GM18907 (cell line): ENCODE data around the gene PLXNA4.

Experiments
- ATAC-seq: cut with Tn5 transposase; IDR thresholded peaks from one replicate; pipeline ENCODE4 v1.9.1; 2021; ENCODE audit warnings: mild to moderate bottlenecking, moderate library complexity; ENCODE audit not compliant: unreplicated experiment

The PLXNA4 gene

DNA sequence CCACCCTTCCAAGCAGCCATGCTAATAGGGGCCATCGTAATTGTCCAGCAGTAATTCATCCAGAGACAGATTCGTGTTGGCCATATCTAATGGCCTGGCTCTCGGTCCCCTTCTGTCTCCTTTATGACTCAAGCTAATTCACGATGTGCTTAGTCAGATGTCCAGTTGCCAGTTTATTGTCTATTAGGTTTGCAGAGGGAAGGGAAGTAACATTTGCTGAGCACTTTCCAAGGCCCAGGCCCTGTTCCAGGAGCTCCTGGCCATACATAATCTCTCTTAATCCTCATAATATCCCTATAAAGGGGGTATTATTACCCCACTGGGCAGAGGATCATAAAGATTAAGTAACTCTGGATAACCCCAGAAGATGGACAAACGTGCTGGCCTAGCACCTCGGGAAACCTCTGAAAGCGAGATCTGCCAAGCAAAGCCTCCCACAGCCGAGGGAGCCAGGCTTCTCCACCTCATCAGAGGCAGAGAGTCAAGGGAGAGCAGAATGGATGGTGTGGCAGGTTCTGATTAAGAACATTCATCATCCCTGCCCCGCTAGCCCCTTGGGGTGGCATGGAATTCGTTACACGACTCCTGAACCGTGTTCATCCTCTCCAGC, 153.7 kb downstream of the PLXNA4 start:
- no peak for ATAC-seq

DNA sequence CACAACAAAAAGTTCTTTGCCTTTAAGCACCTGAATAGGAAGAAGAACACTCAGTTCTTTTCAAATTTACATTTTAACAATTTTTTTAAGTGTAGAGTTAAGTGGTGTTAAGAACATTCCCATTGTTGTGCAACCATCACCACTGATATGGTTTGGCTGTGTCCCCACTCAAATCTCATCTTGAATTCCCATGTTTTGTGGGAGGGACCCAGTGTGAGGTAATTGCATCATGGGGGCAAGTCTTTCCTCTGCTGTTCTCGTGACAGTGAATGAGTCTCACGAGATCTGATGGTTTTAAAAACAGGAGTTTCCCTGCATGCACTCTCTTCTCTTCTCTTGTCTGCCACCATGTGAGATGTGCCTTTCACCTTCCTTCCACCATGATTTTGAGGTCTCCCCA, 155.7 kb downstream of the PLXNA4 start:
- ATAC-seq, result no peak

DNA sequence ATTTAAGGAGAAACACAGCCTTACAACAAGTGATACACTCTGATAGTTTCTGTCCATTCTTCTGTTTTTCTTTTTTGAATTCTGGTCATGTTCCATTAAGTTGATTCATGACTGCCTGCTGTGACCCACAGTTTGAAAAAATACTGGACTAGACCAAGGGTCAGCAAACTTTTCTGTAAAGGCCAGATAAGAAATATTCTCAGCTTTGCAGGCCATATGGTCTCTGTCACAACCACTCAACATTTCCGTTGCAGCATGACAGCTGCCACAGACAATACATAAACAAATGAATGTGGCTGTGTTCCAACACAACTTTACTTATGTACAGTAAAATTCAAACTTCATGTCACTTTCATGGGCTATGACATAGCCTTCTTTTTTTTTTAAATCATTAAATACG, 156.7 kb downstream of the PLXNA4 start:
- no peak for ATAC-seq

DNA sequence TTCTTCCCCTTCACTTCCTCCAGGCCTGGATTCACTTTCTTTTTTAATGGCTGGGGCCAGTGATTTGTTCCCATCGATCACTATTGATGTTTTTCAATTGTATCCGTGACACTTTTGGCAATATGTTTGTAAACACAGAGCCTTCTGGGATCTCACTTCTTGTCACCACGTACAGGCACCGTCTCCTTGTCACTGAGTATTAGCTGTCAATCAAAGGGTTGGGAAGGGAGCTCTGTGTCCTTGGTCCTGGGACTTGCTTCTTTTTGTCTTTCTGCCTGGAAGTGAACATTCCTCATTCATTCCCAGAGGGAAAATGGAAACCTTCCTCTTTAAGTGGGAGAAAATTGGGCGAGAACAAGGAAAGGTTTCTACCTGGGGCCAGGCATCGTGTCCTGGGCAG, 157.4 kb downstream of the PLXNA4 start:
- ATAC-seq, result no peak

DNA sequence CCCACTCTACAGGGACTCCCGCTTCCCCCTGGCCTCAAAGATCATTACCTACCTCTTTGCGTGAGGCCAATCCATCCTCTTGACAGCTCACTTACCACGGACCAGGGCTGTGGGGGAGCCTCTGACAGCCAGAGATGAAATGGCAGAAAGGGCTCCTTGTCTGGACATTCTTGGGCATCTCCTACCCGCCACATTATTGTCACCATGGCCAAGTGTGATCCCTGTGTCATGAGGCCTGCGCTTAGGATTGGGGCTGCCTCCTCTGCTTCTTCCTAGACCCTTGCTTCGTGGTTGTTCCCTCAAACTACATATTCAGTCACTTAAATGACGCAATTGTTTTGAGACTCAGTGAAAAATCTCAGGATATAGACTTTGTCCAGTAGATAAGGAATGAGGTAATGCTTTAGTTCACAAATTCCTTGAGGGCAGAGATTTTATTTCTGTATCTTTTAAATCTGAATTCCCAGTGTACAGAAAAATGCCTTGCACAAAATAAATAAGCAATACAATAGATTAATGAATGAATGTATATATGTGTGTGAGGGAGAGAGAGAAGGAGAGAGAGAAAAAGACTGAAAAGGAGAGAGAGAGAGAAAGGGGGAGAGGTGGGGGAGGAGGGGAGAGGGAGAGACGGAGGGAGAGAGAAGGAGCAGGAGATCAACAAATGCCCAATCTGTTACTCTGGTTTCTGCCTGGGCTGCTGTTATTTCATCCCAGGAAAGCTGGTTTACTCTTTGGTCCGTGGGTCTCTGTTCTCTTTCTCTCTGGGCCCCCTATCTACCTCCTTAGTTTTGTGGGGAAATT, 159.0 kb downstream of the PLXNA4 start:
- ATAC-seq, result no peak

GRCh38 chr7:132416395-132416794, 159.9 kb downstream of the PLXNA4 start:
- no peak for ATAC-seq

DNA sequence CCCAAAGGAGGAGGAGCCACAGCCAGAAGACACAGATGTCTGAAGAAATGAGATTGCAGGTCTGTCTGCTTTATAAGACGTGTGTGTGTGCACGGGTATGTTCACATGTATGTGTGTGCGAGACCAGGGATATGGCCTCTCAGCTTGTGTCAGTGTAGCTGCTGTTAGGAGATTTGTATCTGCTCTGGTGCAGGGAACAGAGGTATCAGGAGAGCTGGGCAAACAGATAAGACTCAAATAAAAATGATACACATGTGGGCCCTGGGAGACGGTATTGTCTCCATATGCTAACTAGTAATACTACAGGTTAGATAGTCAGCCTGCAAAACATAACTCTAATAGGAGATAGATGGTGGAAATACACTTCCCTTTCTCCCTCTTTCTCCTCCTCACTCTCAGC, 161.0 kb downstream of the PLXNA4 start:
- no peak for ATAC-seq

GRCh38 chr7:132414857-132415256, 161.4 kb downstream of the PLXNA4 start:
- ATAC-seq, result no peak

DNA sequence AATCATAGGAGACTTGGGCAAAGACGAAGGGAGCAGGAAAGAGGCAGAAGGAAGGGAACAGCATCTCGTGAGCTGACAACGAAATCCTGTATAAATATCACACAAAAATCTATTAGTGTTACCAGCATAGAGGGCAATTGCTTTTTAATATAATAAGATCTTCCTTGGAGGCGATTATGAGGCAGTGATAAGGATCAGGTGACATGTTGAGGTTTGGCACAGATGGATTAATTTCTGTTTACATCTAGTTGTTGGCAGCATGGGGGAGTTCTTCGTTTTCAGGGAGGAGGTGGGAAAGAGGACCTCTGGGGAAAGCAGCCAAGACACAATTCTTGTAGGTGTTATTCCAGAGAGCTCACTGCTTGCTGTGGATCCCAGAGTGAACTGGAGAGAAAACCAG, 163.8 kb downstream of the PLXNA4 start:
- no peak for ATAC-seq

DNA sequence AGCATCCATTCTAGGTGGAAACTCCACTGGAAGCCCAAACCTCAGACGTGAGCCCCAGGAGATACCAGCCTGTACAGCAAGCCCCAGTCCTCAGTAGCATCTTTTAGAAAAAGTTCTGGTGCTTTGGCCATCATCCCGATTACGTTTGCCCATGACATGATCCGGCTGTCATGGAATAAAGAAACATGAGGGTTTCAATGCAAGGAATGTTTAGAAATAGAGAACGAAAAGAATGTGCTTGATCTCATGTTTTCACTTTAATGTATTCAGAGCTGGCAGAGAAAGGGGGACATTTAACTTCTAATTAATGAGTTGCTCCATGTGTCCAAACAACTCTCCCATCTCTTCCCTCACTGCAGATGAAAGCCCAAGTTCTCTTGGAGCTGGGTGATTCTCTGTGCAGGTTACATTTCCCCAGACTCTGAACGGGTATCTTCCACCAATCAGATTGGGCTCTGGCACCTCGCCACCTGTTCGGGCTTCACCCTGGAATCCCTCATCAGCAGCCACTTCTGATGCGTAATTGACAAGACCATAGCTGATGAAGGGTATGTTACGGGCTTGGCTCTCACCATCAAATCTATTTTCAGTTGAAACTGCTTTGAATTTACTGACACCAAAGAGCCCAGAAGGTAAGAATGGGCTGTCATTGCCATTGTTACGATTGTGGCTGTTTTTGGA, 165.3 kb downstream of the PLXNA4 start:
- no peak for ATAC-seq

GRCh38 chr7:132410385-132410784, 165.9 kb downstream of the PLXNA4 start:
- no peak for ATAC-seq

GRCh38 chr7:132407764-132408163, 168.5 kb downstream of the PLXNA4 start:
- ATAC-seq, result no peak

DNA sequence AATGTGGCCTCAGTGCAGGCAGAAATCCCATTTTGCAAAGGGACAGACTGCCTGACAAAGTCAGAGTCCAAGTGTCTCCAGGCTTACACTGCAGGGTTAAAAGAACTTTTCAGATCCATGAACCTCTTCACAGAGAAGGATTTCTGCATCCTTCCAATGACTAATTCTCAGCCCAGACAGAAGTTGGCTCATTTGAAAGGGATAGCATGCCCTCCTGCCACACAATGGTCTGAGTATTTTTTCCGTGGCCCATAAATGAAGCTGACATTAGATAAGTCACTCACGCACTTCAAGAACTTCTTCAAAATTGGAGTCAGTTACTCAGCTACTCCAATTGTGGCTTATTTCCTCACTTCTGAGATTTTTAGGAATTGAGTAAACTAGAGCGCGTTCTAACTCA, 170.2 kb downstream of the PLXNA4 start:
- ATAC-seq, result no peak

DNA sequence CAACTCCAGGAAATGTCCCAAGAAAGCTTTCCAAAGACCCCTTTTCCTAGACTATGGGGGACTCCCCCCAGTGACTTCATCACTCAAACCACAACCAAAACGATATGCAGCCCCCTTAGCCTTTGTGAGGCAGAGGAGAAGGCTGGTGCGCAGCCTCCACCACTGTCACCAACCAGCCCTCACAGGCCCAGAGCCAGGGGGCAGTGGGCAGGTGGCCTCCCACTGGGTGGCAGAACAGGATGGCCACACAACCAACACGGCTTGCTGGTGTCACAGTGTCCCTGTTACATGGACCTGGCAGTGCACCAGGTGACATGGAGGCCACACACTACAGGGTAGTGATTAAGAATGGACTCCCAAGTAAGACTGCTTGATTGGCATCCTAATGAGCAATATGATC, 172.0 kb downstream of the PLXNA4 start:
- ATAC-seq, result no peak

GRCh38 chr7:132403465-132404110, 172.7 kb downstream of the PLXNA4 start:
- ATAC-seq, result no peak

DNA sequence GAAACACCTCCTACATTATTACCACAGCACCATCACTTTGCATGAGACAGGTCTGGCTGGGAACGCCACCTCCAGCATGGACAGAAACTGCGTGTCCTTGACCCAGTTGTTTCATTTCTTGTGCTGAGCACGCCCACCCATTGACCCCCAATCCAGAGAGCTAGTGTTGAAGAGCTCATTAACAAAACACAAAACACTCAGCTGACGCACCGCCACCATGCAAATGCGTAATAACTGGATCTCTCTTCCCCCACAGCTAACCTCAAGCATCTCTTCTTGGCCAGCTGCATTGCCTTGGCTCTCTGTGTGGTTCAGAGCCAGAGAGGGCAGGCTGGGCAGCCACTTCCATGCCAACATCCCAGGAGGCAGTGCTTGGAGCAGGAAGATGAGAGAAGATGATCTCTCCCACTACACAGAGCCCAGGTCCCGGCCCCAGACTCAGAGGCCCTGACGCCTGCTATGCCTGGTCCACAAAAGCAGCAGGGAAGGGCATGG, 173.5 kb downstream of the PLXNA4 start:
- no peak for ATAC-seq

- no peak for ATAC-seq
Observed at GRCh38 chr7:132402096-132402495, 174.2 kb downstream of the PLXNA4 start.

DNA sequence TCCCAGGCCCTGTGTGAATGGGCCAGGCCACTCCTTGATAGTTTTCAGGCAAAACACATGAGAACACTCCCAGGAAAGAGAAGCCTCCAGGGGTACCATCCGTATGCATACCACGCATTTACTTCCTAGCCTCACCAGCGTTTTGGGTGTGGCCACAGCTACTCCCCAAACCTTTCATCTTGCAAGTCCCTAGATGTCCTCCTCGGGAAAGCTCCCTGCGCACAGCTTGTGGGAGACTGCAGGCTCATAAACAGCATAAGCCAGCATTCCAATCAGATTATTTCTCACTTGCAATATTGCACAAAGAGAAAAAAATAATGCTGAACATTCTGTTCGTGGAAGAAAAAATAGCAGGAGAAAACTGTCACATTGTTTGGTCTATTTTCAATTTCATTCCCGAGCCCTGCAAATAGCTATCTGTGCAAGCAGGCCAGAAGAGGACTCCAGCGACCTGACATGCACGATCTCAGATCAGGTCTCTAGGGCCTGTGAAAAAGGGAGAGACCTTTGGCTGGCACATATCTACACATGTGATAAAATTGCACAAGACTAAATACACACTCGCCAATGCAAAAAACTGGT, 175.6 kb downstream of the PLXNA4 start:
- ATAC-seq, result no peak

DNA sequence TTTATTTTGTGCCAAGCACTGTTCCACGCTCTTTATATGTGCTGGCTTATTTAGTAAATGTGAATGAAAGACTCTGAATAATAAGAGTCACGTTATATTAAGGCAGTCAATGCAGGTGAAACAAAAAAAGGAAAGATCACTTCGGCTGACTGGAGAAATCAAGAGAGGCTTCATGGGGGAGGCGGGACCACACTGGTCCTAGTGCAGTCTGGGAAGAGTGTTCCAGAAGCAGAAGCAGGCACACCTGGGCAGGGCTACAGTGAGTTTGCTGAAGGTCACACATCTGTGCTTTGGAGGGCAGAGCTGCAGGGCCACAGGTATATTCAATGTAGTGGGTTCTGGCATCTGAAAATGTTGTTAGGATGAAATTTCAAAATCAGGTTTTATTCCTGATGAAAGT, 176.9 kb downstream of the PLXNA4 start:
- ATAC-seq, result no peak

- no peak for ATAC-seq
Observed at GRCh38 chr7:132398253-132398925, 177.9 kb downstream of the PLXNA4 start.

- no peak for ATAC-seq
Observed at GRCh38 chr7:132397070-132397469, 179.2 kb downstream of the PLXNA4 start.
